Pancreas (tissue), 10 donors: ENCODE data around the gene RHEX. TPM values are rescaled to one million over a fixed set of nuclear protein-coding genes. Genes with fewer than 3 reads are reported as not detected.

ENCODE experiments used
- ATAC-seq, 4 donors: fragments of 200-7000 bp; cut with Tn5 transposase; one replicate each; pipeline versions ENCODE4 v1.8.0 to v1.9.1; 2020; ENCODE audit warnings: mild to moderate bottlenecking in 4 of 4, moderate library complexity in 4 of 4
- DNase-seq, 6 donors: peaks; one replicate each; pipeline ENCODE4 v3.0.0-alpha.2; 2020
- FAIRE-seq: peaks from 2 replicates; lab custom pipeline; 2012; peaks lifted over from hg19 to GRCh38; lab: Jason Lieb, UNC
- H3K27ac ChIP-seq, 4 donors: fragments of 200-600 bp; sonication (generic); 1 replicate in 3 of 4; 2 replicates in 1 of 4; pipeline versions ENCODE4 v1.5.0 to v1.8.0; 2020
- H3K27me3 ChIP-seq, 4 donors: fragments of 200-600 bp; one replicate each; pipeline ENCODE4 v1.8.0; 2021
- H3K36me3 ChIP-seq, 3 donors: fragments of 200-600 bp; sonication (generic) in 1 of 3; one replicate each; pipeline versions ENCODE4 v1.5.0 to v1.8.0; 2020 to 2021
- H3K4me1 ChIP-seq, 3 donors: fragments of 200-600 bp; one replicate each; pipeline ENCODE4 v1.8.0; 2021
- H3K4me3 ChIP-seq, 4 donors: fragments of 200-600 bp; sonication (generic) in 2 of 4; one replicate each; pipeline versions ENCODE4 v1.5.0 to v1.8.0; 2020 to 2021
- H3K9me3 ChIP-seq, 4 donors: fragments of 200-600 bp; one replicate each; pipeline ENCODE4 v1.8.0; 2021
- CTCF ChIP-seq, 4 donors: fragments of 200-600 bp; sonication (generic) in 3 of 4; IDR thresholded peaks; one replicate each; pipeline versions ENCODE4 v1.5.0 to v1.8.0; 2021; ENCODE audit warnings: antibody characterized with exemption in 4 of 4
- WGBS, 2 donors: extraction: QIAGEN DNeasy Blood & Tissue Kit; methylation state at CpG; one replicate each; pipeline ENCODE4 v1.1.7; 2013; 5-methylcytosine and 5-hydroxymethylcytosine counted together
- intact Hi-C, 3 donors: fragments of 100-400 bp; cut with DNase I; formaldehyde crosslinking; loops; one replicate each; pipeline versions ENCODE4 v1.11.1 to v1.14.2; 2022
- polyA plus RNA-seq, 2 donors: library from polyadenylated mRNA; stranded (reverse); fragments of 200-250 nt; gene quantifications; one replicate each; pipeline ENCODE4 v1.2.3, GENCODE V29; 2013
- total RNA-seq, 6 donors: library from RNA; stranded (reverse); fragmentation: NEBNext Ultra II Directional in 4 of 6; extraction: Animal tissue kit (Norgen Biotek cat#: 25700) in 4 of 6; gene quantifications; one replicate each; pipeline versions ENCODE4 v1.2.1 to v1.2.4, GENCODE V29; 2021 to 2023
- donor health status: healthy with polysubstance abuse.
- donor health status: DM: no; HTN: no; CAD: no; lungs with moderate emphysema.
- donor health status: DM: no; HTN: no; CAD: no.
- donor health status: control.
- donor health status: control.
- donor health status: Bipolar disorder and iron deficiency.
- donor health status: DM: yes; HTN: yes; CAD: no.
- donor health status: DM: no; HTN: no; CAD: no.
- donor health status: DM: no; HTN: no; CAD: no.
- donor health status: DM: yes; HTN: yes; CAD: no.

RHEX gene
- total and polyA plus RNA-seq, 8 donors, result 0.35 to 2.3 (median 0.66) TPM

GRCh38 chr1:206114692-206115640, 62.0 kb downstream of the RHEX start:
- H3K9me3 ChIP-seq, result no peaks in the 10 kb centered on the region
- ATAC-seq, result no peak
- peaks cover 0 to 8% (median 5%) of the 10 kb centered on the region in 3 donors for H3K4me1 ChIP-seq
- intact Hi-C loops, result no loop called here
- no peak for DNase-seq
- H3K36me3 ChIP-seq, result no peaks in the 10 kb centered on the region
- 59 to 60% methylated on average over 6 of the region's 6 CpGs for WGBS, 2 donors
- TF ChIP-seq CTCF (IDR thresholded peaks at IDR 0.05), result no peak
- H3K4me3 ChIP-seq, result no peak overlapping the region
- H3K27me3 ChIP-seq, result no peaks in the 10 kb centered on the region
- FAIRE-seq, result no peak
- H3K27ac ChIP-seq, result no peak overlapping the region

GRCh38 chr1:206115791-206116190, 62.8 kb downstream of the RHEX start:
- FAIRE-seq (no peak), ATAC-seq (no peak), DNase-seq (no peak)
- no peak for TF ChIP-seq CTCF (IDR thresholded peaks at IDR 0.05)
- H3K36me3 ChIP-seq, result no peaks in the 10 kb centered on the region
- peaks cover 0 to 8% (median 5%) of the 10 kb centered on the region in 3 donors for H3K4me1 ChIP-seq
- H3K27me3 ChIP-seq, result no peaks in the 10 kb centered on the region
- H3K27ac ChIP-seq, result no peak overlapping the region
- H3K4me3 ChIP-seq, result no peak overlapping the region
- H3K9me3 ChIP-seq, result peaks cover 0 to 4% (median 0%) of the 10 kb centered on the region in 4 donors
- intact Hi-C loops, result no loop called here
- WGBS, 2 donors, result 88 to 93% methylated on average over 8 of the region's 8 CpGs

GRCh38 chr1:206116191-206116872, 63.4 kb downstream of the RHEX start:
- peaks cover 0 to 4% (median 0%) of the 10 kb centered on the region in 4 donors for H3K9me3 ChIP-seq
- WGBS, 2 donors, result 91 to 93% methylated on average over 25 of the region's 25 CpGs

GRCh38 chr1:206116873-206117150, 63.8 kb downstream of the RHEX start:
- Histone ChIP-seq H3K4me1 (peaks cover 0 to 8% (median 5%) of the 10 kb centered on the region in 3 donors), H3K36me3 (no peaks in the 10 kb centered on the region), H3K4me3 (peak overlapping the region in 1 of 4 donors; percentile 46), H3K27me3 (no peaks in the 10 kb centered on the region), H3K27ac (no peak overlapping the region), H3K9me3 (peaks cover 0 to 4% (median 0%) of the 10 kb centered on the region in 4 donors)
- FAIRE-seq (no peak), ATAC-seq (no peak), DNase-seq (no peak)
- 32 to 41% methylated on average over 5 of the region's 5 CpGs for WGBS, 2 donors
- intact Hi-C loops, result no loop called here
- no peak for TF ChIP-seq CTCF (IDR thresholded peaks at IDR 0.05)

More at GRCh38 chr1:206116191-206116872, 63.4 kb downstream of the RHEX start:
- peak in 1 of 6 donors; percentile 68 for DNase-seq
- H3K4me3 ChIP-seq, result no peak overlapping the region
- no peak for FAIRE-seq
- no peak for TF ChIP-seq CTCF (IDR thresholded peaks at IDR 0.05)
- no peak overlapping the region for H3K27ac ChIP-seq
- H3K4me1 ChIP-seq, result peaks cover 0 to 8% (median 5%) of the 10 kb centered on the region in 3 donors
- no peak for ATAC-seq
- no peaks in the 10 kb centered on the region for H3K27me3 ChIP-seq
- intact Hi-C loops, result no loop called here
- H3K36me3 ChIP-seq, result no peaks in the 10 kb centered on the region
